Measurements from ENCODE around the gene SERAC1.

Gene SERAC1

DNA sequence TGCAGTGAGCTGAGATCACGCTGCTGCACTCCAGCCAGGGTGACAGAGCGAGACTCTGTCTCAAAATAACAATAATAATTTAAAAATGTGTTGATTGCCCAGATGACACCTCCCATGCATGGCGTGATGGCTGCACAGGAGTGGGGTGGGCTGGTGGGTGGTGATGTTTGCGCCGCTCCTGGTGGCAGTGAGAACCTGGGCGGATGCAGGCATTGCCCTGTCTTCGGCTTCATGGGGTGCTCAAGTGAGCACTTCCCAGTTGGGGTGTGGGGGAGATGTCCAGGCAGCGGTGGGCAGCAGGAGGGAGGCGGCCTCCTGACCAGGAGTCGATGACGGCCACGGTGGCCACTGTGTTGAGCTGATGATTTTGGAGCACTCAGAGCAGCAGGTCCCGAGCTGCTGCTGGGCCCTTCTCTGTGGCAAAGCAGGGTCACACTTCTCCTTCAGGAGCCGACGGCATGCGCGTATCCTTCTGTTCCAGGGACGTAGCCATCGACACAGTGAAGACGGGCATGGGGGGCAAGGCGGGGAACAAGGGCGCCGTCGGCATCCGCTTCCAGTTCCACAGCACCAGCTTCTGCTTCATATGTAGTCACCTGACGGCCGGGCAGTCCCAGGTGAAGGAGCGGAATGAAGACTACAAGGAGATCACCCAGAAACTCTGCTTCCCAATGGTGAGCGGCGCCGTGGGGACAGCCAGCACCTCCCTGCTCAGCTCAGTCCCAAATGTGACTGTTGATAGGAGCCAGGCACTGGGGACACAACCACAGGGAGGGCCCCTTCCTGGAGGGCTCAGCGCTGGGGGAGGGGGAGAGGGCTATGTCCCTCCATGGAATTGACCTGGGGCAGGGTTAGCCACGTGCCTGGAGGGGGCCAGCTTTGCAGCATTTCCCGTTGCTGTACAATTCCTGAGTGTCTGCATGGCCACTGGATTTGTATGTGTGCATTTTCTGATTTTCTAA is 96.7 kb downstream of the SERAC1 start:
- H3K27ac ChIP-seq (ENCODE audit: low read depth, low read length, poor library complexity, severe bottlenecking): no peak overlapping the region
- no peaks in the 10 kb centered on the region for H3K9me3 ChIP-seq (ENCODE audit: low read length)
- H2AFZ ChIP-seq (ENCODE audit: low read length): no peak overlapping the region
- no peaks in the 10 kb centered on the region for H3F3A ChIP-seq (ENCODE audit: insufficient read depth, low read length)
- no peak overlapping the region for H3K4me2 ChIP-seq (ENCODE audit: low read length)
- no peaks in the 10 kb centered on the region for H3K27me3 ChIP-seq (ENCODE audit: insufficient read depth, low read length)
- no peaks in the 10 kb centered on the region for H3K4me1 ChIP-seq (ENCODE audit: insufficient read depth, low read length, severe bottlenecking)
- no peak overlapping the region for H3K9ac ChIP-seq (ENCODE audit: low read length)
- H3K9me2 ChIP-seq (ENCODE audit: low read depth, low read length): no peaks in the 10 kb centered on the region
- no peaks in the 10 kb centered on the region for H3K36me3 ChIP-seq (ENCODE audit: insufficient read depth, low read length)
- no peak overlapping the region for H3K4me3 ChIP-seq (ENCODE audit: low read depth, low read length, poor library complexity, severe bottlenecking)
- H4K20me1 ChIP-seq (ENCODE audit: insufficient read depth, low read length): no peaks in the 10 kb centered on the region
- no peak for TF ChIP-seq EZH2 (IDR thresholded peaks at IDR 0.05; ENCODE audit: borderline replicate concordance, low read length)
- TF ChIP-seq, protein P1, sequence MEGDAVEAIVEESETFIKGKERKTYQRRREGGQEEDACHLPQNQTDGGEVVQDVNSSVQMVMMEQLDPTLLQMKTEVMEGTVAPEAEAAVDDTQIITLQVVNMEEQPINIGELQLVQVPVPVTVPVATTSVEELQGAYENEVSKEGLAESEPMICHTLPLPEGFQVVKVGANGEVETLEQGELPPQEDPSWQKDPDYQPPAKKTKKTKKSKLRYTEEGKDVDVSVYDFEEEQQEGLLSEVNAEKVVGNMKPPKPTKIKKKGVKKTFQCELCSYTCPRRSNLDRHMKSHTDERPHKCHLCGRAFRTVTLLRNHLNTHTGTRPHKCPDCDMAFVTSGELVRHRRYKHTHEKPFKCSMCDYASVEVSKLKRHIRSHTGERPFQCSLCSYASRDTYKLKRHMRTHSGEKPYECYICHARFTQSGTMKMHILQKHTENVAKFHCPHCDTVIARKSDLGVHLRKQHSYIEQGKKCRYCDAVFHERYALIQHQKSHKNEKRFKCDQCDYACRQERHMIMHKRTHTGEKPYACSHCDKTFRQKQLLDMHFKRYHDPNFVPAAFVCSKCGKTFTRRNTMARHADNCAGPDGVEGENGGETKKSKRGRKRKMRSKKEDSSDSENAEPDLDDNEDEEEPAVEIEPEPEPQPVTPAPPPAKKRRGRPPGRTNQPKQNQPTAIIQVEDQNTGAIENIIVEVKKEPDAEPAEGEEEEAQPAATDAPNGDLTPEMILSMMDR (IDR thresholded peaks at IDR 0.05; ENCODE audit: low read length): no peak
- H3K79me2 ChIP-seq (ENCODE audit: insufficient read depth, low read length): no peaks in the 10 kb centered on the region

DNA sequence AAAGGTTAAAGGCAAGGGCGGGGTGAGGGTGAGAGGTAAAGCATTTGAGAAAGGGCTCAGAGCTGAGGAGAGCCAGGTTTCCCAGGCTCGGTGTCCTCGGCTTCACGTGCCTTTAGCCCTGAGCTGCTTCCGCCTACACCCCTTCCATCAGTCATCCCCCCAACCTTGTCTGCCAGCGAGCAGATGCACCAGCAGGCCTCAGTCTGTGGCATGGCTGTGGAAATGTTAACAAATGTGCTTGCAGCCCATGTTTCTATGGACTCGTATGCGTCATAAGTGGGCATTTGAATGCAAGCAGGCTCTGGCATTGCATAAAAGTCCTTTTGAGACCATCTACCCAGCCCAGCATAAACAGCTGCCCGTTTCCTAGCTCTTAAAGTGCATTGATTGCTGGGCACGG is 97.5 kb downstream of the SERAC1 start:
- Histone ChIP-seq H3K9me2 (ENCODE audit: low read depth, low read length) (no peaks in the 10 kb centered on the region), H3K4me3 (ENCODE audit: low read depth, low read length, poor library complexity, severe bottlenecking) (no peak overlapping the region), H3K79me2 (ENCODE audit: insufficient read depth, low read length) (no peaks in the 10 kb centered on the region), H2AFZ (ENCODE audit: low read length) (no peak overlapping the region), H3K36me3 (ENCODE audit: insufficient read depth, low read length) (no peaks in the 10 kb centered on the region), H3K27ac (ENCODE audit: low read depth, low read length, poor library complexity, severe bottlenecking) (no peak overlapping the region), H3K4me1 (ENCODE audit: insufficient read depth, low read length, severe bottlenecking) (no peaks in the 10 kb centered on the region), H3K9ac (ENCODE audit: low read length) (no peak overlapping the region), H3K27me3 (ENCODE audit: insufficient read depth, low read length) (peaks cover 5% of the 10 kb centered on the region; the same call in 1 of the 2 replicates), H3K4me2 (ENCODE audit: low read length) (no peak overlapping the region), H3F3A (ENCODE audit: insufficient read depth, low read length) (no peaks in the 10 kb centered on the region), H4K20me1 (ENCODE audit: insufficient read depth, low read length) (no peaks in the 10 kb centered on the region), H3K9me3 (ENCODE audit: low read length) (no peaks in the 10 kb centered on the region)
- TF ChIP-seq, protein P1 (IDR thresholded peaks at IDR 0.05; ENCODE audit: low read length): no peak
- TF ChIP-seq EZH2 (IDR thresholded peaks at IDR 0.05; ENCODE audit: borderline replicate concordance, low read length): no peak

DNA sequence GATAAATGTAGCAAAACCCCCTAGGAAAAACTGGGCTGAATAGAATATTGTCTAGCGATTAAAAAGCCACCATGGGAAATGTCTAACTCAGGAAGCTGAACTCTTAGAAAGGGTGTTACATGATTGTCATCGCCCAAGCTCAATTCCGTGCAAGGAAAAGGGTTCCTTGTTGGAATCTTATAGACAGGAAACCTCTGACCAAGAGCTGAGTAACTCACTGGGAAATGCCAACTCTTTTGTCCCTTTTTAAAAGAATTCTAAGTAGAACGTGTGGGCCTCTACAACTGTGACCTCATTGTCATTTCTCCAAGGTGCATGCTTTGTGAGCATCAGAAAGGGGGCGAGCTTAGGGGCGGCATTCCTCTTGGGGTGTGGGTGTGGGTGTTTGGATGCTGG is 98.3 kb downstream of the SERAC1 start:
- Histone ChIP-seq H3K9me2 (ENCODE audit: low read depth, low read length) (no peaks in the 10 kb centered on the region), H3K9ac (ENCODE audit: low read length) (no peak overlapping the region), H2AFZ (ENCODE audit: low read length) (no peak overlapping the region), H3F3A (ENCODE audit: insufficient read depth, low read length) (no peaks in the 10 kb centered on the region), H3K27me3 (ENCODE audit: insufficient read depth, low read length) (peaks cover 5% of the 10 kb centered on the region; the same call in 1 of the 2 replicates), H3K79me2 (ENCODE audit: insufficient read depth, low read length) (no peaks in the 10 kb centered on the region), H4K20me1 (ENCODE audit: insufficient read depth, low read length) (no peaks in the 10 kb centered on the region), H3K27ac (ENCODE audit: low read depth, low read length, poor library complexity, severe bottlenecking) (no peak overlapping the region), H3K4me1 (ENCODE audit: insufficient read depth, low read length, severe bottlenecking) (no peaks in the 10 kb centered on the region), H3K4me2 (ENCODE audit: low read length) (no peak overlapping the region), H3K36me3 (ENCODE audit: insufficient read depth, low read length) (no peaks in the 10 kb centered on the region), H3K4me3 (ENCODE audit: low read depth, low read length, poor library complexity, severe bottlenecking) (no peak overlapping the region), H3K9me3 (ENCODE audit: low read length) (no peaks in the 10 kb centered on the region)
- TF ChIP-seq, protein P1 (IDR thresholded peaks at IDR 0.05; ENCODE audit: low read length): no peak
- TF ChIP-seq EZH2 (IDR thresholded peaks at IDR 0.05; ENCODE audit: borderline replicate concordance, low read length): no peak
